ENCODE measurements around the gene CD81.
A peak's percentile ranks its signal among the peaks of the same experiment; 100 is the strongest.

CD81 gene

GRCh38 chr11:2391181-2391975, 14.3 kb downstream of the CD81 start:
- DNase-seq, result no peak

- no peak for DNase-seq
Measured at GRCh38 chr11:2392241-2392959, 15.3 kb downstream of the CD81 start.

- DNase-seq, result no peak
Measured at GRCh38 chr11:2393111-2393868, 16.2 kb downstream of the CD81 start.

- no peak for DNase-seq
Measured at GRCh38 chr11:2393941-2394817, 17.1 kb downstream of the CD81 start.

- no peak for DNase-seq
Measured at GRCh38 chr11:2394818-2395105, 17.7 kb downstream of the CD81 start.

- DNase-seq, result no peak
Measured at GRCh38 chr11:2395211-2395730, 18.2 kb downstream of the CD81 start.

GRCh38 chr11:2395856-2396255, 18.7 kb downstream of the CD81 start:
- no peak for DNase-seq

GRCh38 chr11:2396471-2396870, 19.4 kb downstream of the CD81 start:
- no peak for DNase-seq

GRCh38 chr11:2397005-2397404, 19.9 kb downstream of the CD81 start:
- DNase-seq, result no peak

- no peak for DNase-seq
Measured at GRCh38 chr11:2398664-2399355, 21.7 kb downstream of the CD81 start.

GRCh38 chr11:2399488-2400068, 22.5 kb downstream of the CD81 start:
- DNase-seq, result no peak

GRCh38 chr11:2400069-2400761, 23.1 kb downstream of the CD81 start, which contains the start of gene TSSC4:
TSS of gene TSSC4 (plus strand) at chr11:2400750. CDS start at chr11:2402634, 1,884 bp downstream.
- peak; percentile 100 for DNase-seq

- no peak for DNase-seq
Measured at GRCh38 chr11:2400762-2401435, 23.8 kb downstream of the CD81 start.

- DNase-seq, result no peak
Measured at GRCh38 chr11:2401436-2401984, 24.4 kb downstream of the CD81 start.

GRCh38 chr11:2402106-2402505, 25.0 kb downstream of the CD81 start:
- DNase-seq, result no peak

- DNase-seq, result no peak
Measured at GRCh38 chr11:2402890-2403645, 26.0 kb downstream of the CD81 start.

- no peak for DNase-seq
Measured at GRCh38 chr11:2404735-2405196, 27.7 kb downstream of the CD81 start.

- DNase-seq, result no peak
Measured at GRCh38 chr11:2406451-2406850, 29.3 kb downstream of the CD81 start.

GRCh38 chr11:2406878-2407410, 29.8 kb downstream of the CD81 start:
- no peak for DNase-seq
